ENCODE results near the gene CMTM4.
"Not testable (repeated sequence)": the region's sequence is repeated elsewhere in the genome, so short reads cannot be mapped to it uniquely, and the experiment has no call there.

The CMTM4 gene

DNA sequence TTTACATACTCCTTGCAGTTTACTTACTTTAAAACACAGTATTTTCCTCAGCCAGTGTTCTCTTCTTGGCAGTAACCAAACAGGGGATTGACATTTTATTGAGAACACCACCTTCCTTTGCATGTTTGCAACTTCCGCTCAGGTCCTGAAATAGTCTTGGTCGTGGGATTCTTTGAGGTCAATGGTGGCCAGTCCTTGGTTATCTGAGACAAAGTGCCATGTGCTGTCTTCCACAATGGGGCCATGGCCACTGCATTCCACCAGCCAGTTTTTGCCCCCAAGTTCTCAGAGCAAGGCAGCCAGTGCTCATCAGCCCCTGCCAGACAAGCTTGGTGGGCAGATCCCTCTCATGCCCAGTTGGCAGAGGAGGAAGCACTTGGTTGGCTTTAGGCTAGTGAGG is 22.9 kb downstream of the CMTM4 start:
- no peak for DNase-seq (ENCODE audit: low read depth)

DNA sequence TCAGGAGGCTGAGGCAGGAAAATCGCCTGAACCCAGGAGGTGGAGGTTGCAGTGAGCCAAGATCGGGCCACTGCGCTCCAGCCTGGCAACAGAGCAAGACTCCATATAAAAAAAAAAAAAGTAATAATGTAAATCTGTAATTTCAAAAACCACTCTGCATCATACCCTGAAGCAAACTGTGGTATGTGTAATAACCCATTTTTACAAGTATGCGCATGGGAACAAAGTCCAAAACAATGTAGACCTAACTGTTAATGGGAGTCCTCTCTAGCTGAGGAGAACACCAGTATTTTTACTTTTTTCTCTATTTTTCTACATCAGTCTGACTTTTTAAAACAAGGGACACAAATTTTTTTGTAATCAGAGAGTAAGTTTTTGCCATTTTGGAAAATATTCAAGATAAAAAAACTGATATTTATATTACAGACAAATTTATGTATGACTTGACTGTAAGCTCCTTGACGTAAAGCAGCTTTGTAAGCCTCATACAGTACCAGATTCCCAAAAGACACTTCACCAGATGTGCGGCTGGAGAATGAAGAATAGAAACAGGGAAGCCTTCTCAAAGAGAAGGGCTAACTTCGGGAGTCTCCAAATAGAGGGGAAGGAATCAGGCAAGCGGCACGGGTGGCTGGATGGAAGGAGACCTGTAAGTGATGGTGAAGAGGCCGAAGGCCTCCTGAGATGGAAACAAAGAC is 25.7 kb downstream of the CMTM4 start:
- DNase-seq (ENCODE audit: low read depth) = no peak

DNA sequence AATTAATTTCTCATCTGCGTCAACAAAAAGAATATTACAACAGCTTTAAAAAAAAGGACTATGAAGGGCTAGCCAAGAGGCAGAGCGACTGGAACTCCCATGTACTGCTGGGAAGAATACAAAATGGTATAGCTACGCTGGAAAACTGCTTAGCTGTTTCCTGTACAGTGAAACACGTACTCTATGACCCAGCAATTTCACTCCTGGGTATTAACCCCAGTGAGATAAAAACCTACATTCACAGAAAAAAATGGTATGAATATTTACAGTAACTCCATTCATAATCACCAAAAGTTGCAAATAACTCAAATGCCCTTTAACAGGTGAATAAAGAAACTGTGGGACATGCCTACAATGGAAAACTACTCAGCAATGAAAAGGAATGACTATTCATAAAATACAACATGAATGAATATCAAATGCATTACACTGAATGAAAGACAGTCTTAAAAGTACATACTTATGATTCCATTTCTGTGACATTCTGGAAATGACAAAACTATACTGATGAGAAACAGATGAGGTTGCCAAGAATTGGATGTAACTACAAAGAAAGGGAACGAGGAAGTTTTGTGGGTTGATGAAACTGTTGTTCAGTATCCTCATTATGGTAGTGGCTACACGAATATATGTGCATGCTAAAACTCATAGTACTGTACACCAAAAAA is 27.6 kb downstream of the CMTM4 start:
- peak; percentile 83 for DNase-seq (ENCODE audit: low read depth)

DNA sequence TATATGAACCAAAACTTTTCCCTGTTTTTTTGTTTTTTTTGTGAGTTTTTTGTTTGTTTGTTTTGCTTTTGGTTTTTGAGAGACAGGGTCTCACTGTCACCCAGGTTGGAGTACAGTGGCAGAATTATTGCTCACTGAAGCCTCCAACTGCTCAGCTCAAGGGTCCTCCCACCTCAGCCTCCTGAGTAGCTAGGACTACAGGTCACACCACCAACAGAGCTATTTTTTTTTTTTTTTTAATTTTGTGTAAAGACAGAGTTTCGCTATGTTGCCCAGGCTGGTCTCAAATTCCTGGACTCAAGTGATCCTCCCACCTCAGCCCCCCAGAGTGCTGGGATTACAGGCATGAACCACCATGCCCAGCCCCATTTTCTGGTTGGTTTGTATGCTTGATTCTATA is 28.6 kb downstream of the CMTM4 start:
- DNase-seq (ENCODE audit: low read depth) = no peak

DNA sequence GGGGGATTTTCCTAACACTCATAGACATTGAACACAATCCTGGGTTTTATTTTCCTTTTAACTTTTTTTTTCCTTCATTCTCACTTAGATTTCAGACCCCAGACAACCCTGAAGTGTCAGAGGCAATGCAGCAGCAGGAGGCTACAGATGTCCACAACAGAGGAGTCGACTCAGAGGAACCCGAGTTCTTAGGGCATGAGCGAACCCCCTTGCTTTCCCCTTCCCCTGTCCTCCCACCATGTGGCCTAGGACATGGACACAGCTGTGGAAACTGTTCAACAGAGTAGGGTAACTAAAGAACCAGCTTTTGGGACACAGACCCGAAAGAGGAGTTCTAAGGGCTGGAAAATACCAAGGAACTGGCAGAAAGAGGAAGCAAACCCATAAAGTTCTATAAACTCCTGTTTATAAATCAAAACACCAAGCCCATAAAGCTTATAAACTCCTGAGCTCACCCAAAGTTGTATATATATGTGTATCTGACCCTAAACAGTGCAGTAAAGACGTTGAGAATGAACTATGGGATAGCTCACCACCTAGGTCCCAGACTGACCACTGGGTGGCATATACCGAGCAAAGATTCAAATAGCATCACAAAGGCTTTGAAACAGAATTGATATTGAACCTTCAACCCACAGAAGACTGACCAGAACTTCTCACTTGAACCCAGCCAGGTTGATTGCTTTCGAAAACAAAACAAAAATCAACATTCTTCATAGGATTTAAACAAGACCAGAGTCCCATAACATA is 33.9 kb downstream of the CMTM4 start:
- DNase-seq (ENCODE audit: low read depth) = no peak

DNA sequence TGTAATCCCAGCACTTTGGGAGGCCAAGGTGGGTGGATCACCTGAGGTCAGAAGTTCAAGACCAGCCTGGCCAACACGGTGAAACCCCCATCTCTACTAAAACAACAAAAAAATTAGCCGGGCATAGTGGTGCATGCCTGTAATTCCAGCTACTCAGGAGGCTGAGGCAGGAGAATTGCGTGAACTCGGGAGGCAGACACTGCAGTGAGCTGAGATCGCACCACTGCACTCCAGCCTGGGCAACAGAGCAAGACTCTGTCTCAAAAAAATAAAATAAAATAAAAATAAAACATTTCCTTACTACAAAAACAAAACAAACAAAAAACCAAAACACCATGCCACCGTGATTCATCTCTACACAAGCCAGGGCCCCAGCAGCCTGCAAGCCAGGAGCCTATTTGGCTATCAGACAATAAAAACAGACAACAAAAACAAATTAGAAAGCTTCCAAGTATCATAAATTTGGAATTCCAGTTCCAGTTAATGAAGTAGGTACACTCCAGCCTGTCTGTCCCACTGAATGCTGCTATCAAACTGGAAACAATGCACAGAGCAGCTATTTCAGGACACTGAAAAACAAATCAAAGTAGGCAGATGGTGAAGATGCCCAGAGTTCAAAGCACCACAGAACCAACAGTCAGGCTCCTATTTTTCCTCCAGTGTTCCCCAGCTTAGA is 34.7 kb downstream of the CMTM4 start:
- DNase-seq (ENCODE audit: low read depth) = not testable (repeated sequence)

DNA sequence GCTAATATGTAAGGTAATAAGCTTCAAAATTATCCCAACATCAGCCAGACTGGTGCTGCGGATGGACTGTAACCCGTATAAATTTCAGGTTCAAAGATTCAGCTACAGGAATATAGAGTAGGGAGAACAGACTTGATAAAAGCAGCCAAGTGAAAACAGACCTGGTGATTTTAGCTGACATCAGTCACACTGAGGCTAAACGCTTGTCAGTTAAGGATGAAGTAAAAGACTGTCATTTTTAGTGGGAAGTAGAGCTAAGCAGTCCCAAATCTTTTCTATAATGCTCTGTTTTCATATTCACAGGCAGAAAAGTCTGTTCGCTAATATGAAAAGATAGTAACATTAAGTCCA is 35.4 kb downstream of the CMTM4 start:
- no peak for DNase-seq (ENCODE audit: low read depth)

DNA sequence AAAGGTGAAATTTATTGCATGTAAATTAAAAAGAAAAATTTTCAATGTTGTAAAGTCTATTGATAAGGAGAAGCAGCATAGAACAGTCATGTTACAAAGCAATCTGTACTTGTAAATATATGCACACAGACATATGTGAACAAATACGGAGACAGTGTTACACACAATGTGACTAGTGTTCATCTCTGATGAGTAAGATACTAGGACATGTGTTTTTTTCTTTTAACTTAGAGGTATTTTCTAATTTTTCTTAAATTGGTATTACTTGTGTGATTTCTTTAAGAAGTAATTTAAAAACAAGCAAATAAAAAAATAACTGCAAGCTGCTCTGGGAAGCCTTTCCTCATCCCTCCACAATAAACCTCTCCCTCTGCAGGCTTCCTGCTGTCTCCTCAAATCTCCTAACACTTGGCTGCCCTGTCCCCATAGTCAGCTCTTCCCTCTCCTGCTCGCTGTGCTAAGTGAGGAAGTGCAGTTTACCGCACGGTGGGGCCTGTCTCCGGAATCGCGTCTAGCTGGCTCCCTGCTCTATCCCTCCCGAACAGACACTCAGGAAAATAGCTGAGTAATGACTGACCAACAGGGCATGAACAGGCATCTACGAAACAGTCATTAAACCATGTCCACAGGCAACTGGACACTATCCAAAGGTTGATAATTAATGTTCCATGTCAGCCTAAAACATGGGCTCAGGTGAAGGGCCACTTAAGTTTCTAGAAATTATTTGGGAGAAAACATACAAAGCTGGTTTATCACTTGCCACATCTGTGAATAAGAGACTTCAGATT is 35.9 kb downstream of the CMTM4 start:
- DNase-seq (ENCODE audit: low read depth) = peak; percentile 68

DNA sequence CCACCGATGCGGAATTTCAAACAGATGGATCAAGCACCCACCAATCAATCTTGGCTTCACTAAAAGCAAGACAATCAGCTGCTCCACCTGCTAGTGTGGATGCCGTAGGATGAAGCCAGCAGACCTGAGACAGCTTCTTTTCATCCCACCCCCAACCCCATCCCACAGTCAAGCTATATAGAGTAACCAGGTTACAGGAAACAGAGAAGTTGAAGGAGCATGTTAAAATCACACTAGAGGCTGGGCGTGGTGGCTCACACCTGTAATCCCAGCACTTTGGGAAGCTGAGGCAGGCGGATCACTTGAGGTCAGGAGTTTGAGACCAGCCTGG is 37.7 kb downstream of the CMTM4 start:
- no peak for DNase-seq (ENCODE audit: low read depth)

DNA sequence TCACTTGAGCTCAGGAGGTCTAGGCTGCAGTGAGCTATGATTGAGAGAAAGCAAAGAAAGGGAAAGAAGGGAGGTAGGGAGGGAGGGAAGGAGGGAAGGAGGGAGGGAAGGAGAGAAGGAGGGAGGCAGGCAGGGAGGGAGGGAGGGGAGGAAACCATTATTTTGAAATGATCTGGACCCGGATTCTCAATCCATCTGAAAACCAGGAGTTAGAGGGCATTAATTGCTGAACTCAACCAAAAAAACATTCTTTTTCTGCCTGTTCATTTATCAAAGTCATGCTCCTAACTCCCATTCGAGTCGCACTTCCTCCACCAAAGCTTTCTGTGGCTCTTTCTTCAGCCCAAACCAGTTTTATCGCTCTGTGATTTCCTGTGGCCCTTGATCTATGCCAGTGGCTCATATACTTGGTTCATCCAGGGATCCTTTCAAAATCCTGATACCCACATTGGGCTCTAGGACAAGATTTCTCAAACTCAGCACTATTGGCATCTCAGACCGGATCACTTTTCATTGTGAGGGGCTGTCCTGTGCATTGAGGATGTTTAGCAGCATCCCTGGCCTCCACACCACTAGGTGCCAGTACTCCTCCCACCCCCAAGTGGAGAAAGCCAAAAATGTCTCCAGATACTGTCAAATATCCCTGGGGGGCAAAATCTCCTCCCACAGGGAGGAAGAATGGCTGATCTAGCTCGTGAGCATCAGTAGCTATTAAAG is 38.2 kb downstream of the CMTM4 start:
- no peak for DNase-seq (ENCODE audit: low read depth)

DNA sequence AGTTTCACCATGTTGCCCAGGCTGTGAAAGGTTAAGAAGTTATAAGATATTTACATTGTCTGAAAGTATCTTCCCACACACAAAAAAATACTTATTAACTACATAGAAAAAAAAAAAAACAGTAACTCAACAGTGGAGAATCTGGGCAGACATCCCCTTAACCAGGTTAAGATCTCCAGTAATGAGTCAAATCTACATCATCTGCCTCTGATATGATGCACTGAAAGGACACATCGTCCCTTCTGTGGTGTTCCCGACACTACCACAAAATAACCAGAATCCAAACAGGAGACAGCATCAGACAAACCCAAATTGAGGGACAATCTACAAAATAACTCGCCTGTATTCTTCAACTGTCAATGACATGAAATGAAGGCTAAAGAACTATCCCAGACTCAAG is 40.0 kb downstream of the CMTM4 start:
- no peak for DNase-seq (ENCODE audit: low read depth)

DNA sequence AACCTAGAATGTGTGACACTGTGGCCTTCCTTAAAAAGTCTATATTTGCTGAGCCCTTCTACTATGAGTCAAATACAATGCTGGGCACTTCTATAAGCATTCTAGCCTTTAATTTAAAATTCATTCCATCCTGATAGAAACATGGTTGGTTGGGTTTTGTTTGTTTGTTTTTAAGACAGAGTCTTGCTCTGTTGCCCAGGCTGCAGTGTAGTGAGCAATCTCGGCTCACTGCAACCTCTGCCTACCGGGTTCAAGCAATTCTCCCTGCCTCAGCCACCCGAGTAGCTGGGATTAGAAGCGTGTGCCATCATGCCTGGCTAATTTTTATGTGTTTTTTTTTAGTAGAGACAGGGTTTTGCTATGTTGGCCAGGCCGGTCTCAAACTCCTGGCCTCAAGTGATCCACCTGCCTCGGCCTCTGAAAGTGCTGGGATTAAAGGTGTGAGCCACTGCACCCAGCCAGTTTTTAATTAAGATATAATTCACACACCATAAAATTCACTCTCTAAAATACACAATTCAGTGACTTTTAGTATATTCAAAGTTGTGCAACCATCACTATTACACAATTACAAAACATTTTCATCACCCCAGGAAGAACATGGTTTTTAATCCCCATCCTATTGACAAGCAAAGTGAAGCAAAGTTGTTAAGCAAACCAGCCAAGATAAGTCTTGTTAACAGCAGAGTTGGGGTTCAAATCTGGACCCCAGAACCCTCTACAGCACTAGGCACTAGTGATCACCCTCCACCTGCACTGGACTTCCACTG is 42.8 kb downstream of the CMTM4 start:
- DNase-seq (ENCODE audit: low read depth) = no peak

DNA sequence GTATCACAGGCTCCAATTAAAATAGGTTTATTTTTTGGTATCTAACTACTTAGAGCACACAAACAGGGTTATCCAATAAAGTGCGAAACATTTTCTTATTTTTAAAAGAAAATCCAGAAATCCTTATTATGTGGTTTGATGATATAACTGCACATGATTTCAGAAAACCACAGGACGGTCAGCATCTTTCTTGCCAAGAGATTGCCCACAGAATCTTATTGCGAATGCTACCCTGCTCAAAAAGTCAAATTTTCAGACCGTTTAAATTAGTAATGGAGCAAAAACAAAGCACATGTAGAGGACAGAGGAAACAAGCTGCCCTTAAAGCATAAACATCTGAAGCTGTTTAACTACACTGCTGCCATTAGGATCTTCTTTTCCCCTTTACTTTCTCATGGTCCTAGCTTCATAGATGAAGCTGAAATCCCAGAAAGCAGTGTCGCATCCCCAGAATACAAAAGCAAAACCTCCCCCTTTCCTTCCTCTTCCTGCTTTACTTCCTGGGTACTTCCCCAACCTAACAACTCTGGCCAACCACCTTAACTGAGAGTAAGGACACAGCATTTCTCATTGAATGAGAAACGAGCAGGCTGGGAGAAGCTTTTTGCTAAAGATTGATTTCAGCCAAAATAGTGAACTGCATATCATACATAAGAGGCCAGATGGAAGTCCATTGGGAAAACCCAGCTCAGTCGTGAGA is 43.7 kb downstream of the CMTM4 start:
- no peak for DNase-seq (ENCODE audit: low read depth)

DNA sequence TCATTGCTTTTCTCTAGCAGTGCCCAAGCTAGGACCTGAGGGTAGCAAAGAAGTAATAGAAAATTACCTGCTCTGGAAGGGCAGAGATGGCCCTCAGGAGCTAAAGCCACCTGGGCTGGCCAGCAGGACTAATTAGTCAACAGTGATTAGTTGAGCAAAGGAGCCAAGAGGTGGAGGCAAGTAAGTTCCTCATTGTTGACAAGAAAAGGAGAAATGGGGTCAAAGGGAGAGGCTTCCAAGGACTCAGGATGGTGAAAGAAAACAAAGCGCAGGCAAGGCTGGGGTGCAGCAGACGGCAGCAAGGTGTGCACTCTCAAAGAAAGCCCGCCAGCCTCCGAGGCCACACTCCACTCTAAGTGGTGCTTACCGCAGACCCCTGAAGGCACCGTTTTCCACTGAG is 44.6 kb downstream of the CMTM4 start:
- no peak for DNase-seq (ENCODE audit: low read depth)

DNA sequence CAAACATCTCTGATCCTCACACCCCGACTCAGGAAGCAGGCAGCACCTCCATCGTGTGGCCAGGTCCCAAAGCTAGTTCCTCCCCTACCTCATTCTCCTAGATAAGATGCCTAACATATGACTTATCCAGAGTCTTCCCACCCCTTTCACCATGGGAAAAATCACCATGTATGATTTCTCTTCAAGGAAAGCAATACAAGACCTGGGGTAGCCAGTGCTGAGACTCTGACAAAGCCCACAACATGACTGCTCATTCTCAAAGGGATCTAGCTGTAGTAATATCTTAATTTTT is 45.1 kb downstream of the CMTM4 start:
- DNase-seq (ENCODE audit: low read depth) = no peak

DNA sequence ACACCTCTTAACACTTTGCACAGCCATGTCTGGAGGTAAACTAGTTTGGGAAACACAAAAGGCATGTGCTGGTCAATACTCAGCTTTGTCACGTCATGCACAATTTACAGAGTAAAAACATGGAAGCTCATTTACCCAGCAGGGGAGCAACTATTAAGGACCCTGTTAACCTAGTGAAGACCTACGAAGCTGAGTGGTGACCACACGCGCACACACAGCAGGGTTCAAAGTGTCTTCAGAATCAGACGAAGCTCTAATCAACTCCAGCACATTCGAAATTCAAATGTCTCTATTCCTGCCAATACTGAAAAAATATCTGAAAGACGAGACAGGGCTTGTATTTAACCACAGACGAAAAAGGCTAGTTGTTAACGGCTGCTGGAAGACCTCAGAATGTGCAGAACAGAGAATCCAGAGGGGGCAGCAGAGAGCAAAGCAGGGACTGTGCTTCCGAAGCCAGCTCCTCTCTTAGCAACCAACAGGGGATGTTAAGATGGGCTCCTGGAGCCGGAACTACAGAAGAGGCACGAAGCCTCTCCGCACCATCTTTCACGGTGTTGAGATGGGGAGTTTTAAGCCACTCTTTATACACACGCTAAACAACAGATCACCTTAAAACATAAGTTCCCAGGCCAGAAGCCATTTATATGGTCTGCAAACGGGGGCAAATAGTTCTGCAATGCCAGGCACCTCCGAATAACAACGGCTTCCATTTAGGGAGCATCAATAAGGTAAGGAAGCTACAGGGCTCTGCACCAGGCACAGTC is 45.7 kb downstream of the CMTM4 start:
- DNase-seq (ENCODE audit: low read depth) = no peak

DNA sequence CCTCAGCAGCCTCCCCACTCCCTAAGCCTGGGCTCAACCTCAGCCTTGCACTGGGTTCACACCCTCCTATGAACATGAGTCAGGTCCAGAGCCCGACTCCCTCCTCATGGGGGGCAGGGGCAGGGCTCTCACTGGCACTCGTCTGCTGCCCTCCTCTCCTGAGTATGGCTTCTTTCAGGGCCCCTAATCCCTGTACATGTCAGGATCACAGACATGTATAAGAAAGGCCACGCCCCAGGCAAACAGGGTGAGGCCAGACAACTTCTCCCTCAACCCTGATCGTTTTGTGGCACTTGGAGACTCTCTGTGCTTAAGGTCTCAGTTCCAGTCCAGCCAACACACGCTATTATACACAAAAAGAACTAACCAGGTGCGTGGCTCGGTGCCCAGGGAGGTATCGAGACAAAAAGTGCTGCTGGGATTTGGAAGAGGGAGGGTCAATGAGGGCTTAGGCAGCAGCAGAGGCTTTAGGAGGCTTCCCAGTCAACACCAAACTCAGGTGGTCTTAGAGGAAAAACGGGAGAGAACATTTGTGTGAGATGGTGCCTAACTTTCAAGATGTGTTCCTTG is 46.8 kb downstream of the CMTM4 start:
- no peak for DNase-seq (ENCODE audit: low read depth)

DNA sequence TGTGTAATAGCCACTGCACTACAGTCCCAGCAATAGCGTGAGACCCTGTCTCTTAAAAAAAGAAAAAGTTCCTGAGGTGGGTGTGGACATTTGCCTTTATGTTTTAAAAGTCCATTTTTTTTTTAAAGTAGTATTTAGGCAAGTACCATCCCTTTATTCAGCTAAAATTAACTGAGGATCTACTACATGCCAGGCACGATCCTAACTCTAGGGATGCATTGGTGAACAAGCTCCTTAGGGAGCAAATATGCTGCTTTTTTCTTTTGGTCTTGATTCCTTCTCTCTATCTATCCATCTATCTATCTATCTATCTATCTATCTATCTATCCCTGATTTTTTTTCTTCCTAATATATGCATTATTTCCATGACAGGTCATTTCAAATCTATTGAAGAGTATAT is 47.4 kb downstream of the CMTM4 start:
- DNase-seq (ENCODE audit: low read depth) = no peak

DNA sequence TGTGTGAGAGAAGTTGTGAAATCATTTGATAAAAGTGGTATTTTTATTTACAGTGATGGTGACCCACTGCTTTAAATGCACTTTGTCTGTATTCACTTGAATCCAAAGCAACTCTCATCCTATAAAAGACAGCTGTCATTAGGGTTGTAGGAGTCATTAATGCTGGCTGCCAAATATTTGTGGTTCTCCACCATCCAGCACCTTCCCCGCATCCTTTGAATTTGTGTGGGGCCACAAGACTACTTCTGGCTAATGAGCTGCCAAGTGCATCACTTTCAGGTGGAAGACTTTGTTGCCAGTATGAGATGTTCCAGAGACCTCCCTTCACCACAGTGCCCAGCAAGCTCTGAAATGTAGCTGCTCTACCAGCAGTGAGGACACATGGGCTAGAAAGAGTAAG is 48.7 kb downstream of the CMTM4 start:
- DNase-seq (ENCODE audit: low read depth) = no peak

All from GM04503 (cell line).